IMR-90 (cell line): ENCODE measurements around the gene HS3ST5. TPM values are rescaled to one million over a fixed set of nuclear protein-coding genes. Genes with fewer than 3 reads are reported as not detected.

Experiments
- ATAC-seq: fragments of 200-7000 bp; cut with Tn5 transposase; 2 replicates; pipeline ENCODE4 v1.9.1; 2020; ENCODE audit warnings: low read depth, mild to moderate bottlenecking, moderate library complexity
- BruUV-seq: library from RNA; stranded (reverse); fragments of 400-500 nt; replicated peaks from 2 replicates; lab custom pipeline; 2021; lab: Mats Ljungman, UMichigan
- CTCF ChIA-PET: fragments of 300-600 bp; formaldehyde crosslinking; extraction: SDS; loops from one replicate; lab custom pipeline; 2021; ENCODE audit warnings: antibody characterized with exemption; lab: Yijun Ruan, JAX
- POLR2A ChIA-PET: fragments of 300-600 bp; sonication (Branson Sonifier 250); formaldehyde crosslinking; loops from one replicate; lab custom pipeline; 2022; ENCODE audit warnings: antibody characterized with exemption; ENCODE audit not compliant: unreplicated experiment; lab: Charles Lee
- DNase-seq: peaks from one replicate; pipeline ENCODE4 v3.0.0; 2013
- H2AFZ ChIP-seq: replicated peaks from 2 replicates; pipeline ENCODE3; 2013; ENCODE audit warnings: low read length, mild to moderate bottlenecking; ENCODE audit not compliant: poor library complexity
- H2AK5ac ChIP-seq: 2 replicates; pipeline ENCODE4 v1.6.1; 2013; ENCODE audit warnings: low read depth, low read length, inconsistent platforms
- H2AK9ac ChIP-seq: replicated peaks from 2 replicates; pipeline ENCODE3; 2013; ENCODE audit warnings: mild to moderate bottlenecking, low read depth, low read length, moderate library complexity; ENCODE audit not compliant: poor library complexity
- H2BK120ac ChIP-seq: 2 replicates; pipeline ENCODE4 v1.6.1; 2013; ENCODE audit warnings: low read depth, low read length, inconsistent platforms
- H2BK15ac ChIP-seq: 3 replicates; pipeline ENCODE4 v1.6.1; 2013; ENCODE audit warnings: low read depth, low read length, inconsistent platforms
- H2BK20ac ChIP-seq: 2 replicates; pipeline ENCODE4 v1.6.1; 2013; ENCODE audit warnings: low read depth, mild to moderate bottlenecking, inconsistent platforms, low read length, moderate library complexity
- H2BK5ac ChIP-seq: 2 replicates; pipeline ENCODE4 v1.6.1; 2013; ENCODE audit warnings: mild to moderate bottlenecking, low read depth, low read length, inconsistent platforms; ENCODE audit not compliant: poor library complexity, severe bottlenecking
- H3K14ac ChIP-seq: replicated peaks from 2 replicates; pipeline ENCODE4 v1.6.1; 2013; ENCODE audit warnings: low read depth, low read length, inconsistent platforms
- H3K18ac ChIP-seq: 2 replicates; pipeline ENCODE4 v1.6.1; 2013; ENCODE audit warnings: low read depth, low read length, control low read depth
- H3K23ac ChIP-seq: 2 replicates; pipeline ENCODE4 v1.6.1; 2013; ENCODE audit warnings: low read depth, low read length, inconsistent platforms
- H3K27ac ChIP-seq: 2 replicates; pipeline ENCODE4 v1.5.1; 2013; ENCODE audit warnings: mild to moderate bottlenecking, control low read depth, low read length; ENCODE audit not compliant: insufficient read depth
- H3K27me3 ChIP-seq: 2 replicates; pipeline ENCODE4 v1.6.1; 2013; ENCODE audit warnings: low read length; ENCODE audit not compliant: control insufficient read depth, insufficient read depth
- H3K36me3 ChIP-seq: 2 replicates; pipeline ENCODE4 v1.6.1; 2013; ENCODE audit warnings: low read length, mixed read lengths; ENCODE audit not compliant: control insufficient read depth, insufficient read depth
- H3K4ac ChIP-seq: 2 replicates; pipeline ENCODE4 v1.6.1; 2013; ENCODE audit warnings: low read depth, low read length, inconsistent platforms
- H3K4me1 ChIP-seq: 2 replicates; pipeline ENCODE4 v1.6.1; 2013; ENCODE audit warnings: low read length, mixed read lengths; ENCODE audit not compliant: control insufficient read depth, insufficient read depth
- H3K4me2 ChIP-seq: 2 replicates; pipeline ENCODE4 v1.6.1; 2013; ENCODE audit warnings: low read depth, mild to moderate bottlenecking, control low read depth, low read length, moderate library complexity
- H3K4me3 ChIP-seq: 2 replicates; pipeline ENCODE4 v1.5.1; 2013; ENCODE audit warnings: low read depth, mild to moderate bottlenecking, control low read depth, low read length, moderate library complexity; ENCODE audit not compliant: insufficient read depth
- H3K56ac ChIP-seq: 2 replicates; pipeline ENCODE4 v1.6.1; 2013; ENCODE audit warnings: low read length, inconsistent platforms; ENCODE audit not compliant: insufficient read depth; ENCODE audit errors: extremely low read depth
- H3K79me1 ChIP-seq, 2 experiments: 2 replicates each; pipeline ENCODE4 v1.6.1; 2013; ENCODE audit warnings: low read length in 2 of 2, inconsistent platforms in 1 of 2, low read depth in 1 of 2
- H3K9ac ChIP-seq: 2 replicates; pipeline ENCODE4 v1.6.1; 2013; ENCODE audit warnings: low read depth, low read length, control low read depth
- H3K9me1 ChIP-seq: 2 replicates; pipeline ENCODE4 v1.6.1; 2013; ENCODE audit warnings: low read length, inconsistent platforms; ENCODE audit not compliant: insufficient read depth
- H3K9me3 ChIP-seq: 2 replicates; pipeline ENCODE4 v1.6.1; 2013; ENCODE audit warnings: low read length; ENCODE audit not compliant: control insufficient read depth, insufficient read depth
- H4K20me1 ChIP-seq: 2 replicates; pipeline ENCODE4 v1.6.1; 2013; ENCODE audit warnings: low read length, inconsistent platforms; ENCODE audit not compliant: insufficient read depth
- H4K5ac ChIP-seq: 2 replicates; pipeline ENCODE4 v1.6.1; 2013; ENCODE audit warnings: mild to moderate bottlenecking, low read depth, low read length, control low read depth
- H4K8ac ChIP-seq, 2 experiments: 2 replicates each; pipeline ENCODE4 v1.6.1; 2013; ENCODE audit warnings: low read depth in 2 of 2, low read length in 2 of 2, control low read depth in 1 of 2, inconsistent platforms in 1 of 2
- H4K91ac ChIP-seq: 2 replicates; pipeline ENCODE4 v1.6.1; 2013; ENCODE audit warnings: low read depth, low read length, inconsistent platforms; ENCODE audit not compliant: insufficient read depth
- WGBS, 2 experiments: methylation state at CpG; one replicate each; pipeline versions ENCODE4 v1.1.5 to v1.1.7; 2013; ENCODE audit warnings: missing lambda C conversion rate in 2 of 2; ENCODE audit not compliant: insufficient read length in 1 of 2; ENCODE audit errors: extremely low coverage in 2 of 2; 5-methylcytosine and 5-hydroxymethylcytosine counted together
- dilution Hi-C: fragments of 300-500 bp; cut with HindIII; formaldehyde crosslinking; loops from one replicate; pipeline ENCODE4 v1.14.3; 2018; ENCODE audit warnings: low sequenced_read_pairs; ENCODE audit not compliant: unreplicated experiment
- in situ Hi-C: fragments of 300-500 bp; cut with MboI; formaldehyde crosslinking; loops from 3 replicates; pipeline ENCODE4 v1.14.3; 2019; ENCODE audit warnings: low sequenced_read_pairs, inconsistent platforms, mixed read lengths
- intact Hi-C: fragments of 100-400 bp; cut with micrococcal nuclease; formaldehyde crosslinking; loops from 2 replicates; pipeline ENCODE4 v1.10.0; 2022
- polyA plus RNA-seq, 3 experiments: library from polyadenylated mRNA; depleted of rRNA; stranded (reverse); fragments of >200 nt; gene quantifications; 2 replicates each; pipeline ENCODE4 v1.2.3, GENCODE V29; 2012; ENCODE audit warnings: low replicate concordance in 1 of 3
- total RNA-seq: library from RNA; depleted of rRNA; stranded (reverse); fragments of >200 nt; gene quantifications from 2 replicates; pipeline ENCODE4 v1.2.3, GENCODE V29; 2012
- TF ChIP-seq, protein P1 (sequence below): fragments of 150-350 bp; IDR thresholded peaks from 2 replicates; pipeline ENCODE4 v1.6.1; 2016; ENCODE audit warnings: low read depth, mild to moderate bottlenecking, low read length, moderate library complexity, borderline replicate concordance
- TF ChIP-seq, protein P2 (sequence below): fragments of 150-350 bp; IDR thresholded peaks from 2 replicates; pipeline ENCODE4 v1.6.1; 2017; ENCODE audit warnings: mild to moderate bottlenecking, antibody characterized with exemption, low read length, low read depth

Gene HS3ST5
- total and polyA plus RNA-seq, 2 of the 4 experiments (the other 2 are of a cell fraction): not detected

DNA sequence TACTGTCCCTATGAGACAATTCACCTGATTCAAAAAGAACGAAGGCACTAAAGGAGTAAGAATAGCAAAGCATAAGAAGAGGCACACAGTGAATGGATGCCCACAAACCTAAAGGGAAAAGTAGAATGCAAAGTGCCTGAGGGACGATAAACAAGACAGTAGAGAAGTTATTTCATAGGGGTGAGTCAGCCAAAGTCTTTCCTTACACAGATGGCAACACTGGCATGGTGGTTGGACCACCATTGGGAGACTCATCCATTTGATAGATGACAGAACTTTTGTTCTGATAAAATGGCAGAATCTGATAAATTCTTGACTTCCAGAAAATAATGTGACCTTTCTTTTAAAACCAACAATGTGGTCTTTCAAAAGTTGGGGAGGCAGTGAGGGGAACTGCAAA is 223.8 kb downstream of the HS3ST5 start:
- H4K5ac ChIP-seq: no peak overlapping the region
- dilution Hi-C loops: no loop called here
- no peaks in the 10 kb centered on the region for H3K9me3 ChIP-seq
- no peaks in the 10 kb centered on the region for H3K4me1 ChIP-seq
- H3K4me3 ChIP-seq: no peak overlapping the region
- no peak overlapping the region for H2BK5ac ChIP-seq
- H2BK15ac ChIP-seq: no peak overlapping the region
- H4K8ac ChIP-seq: no peak overlapping the region
- H3K36me3 ChIP-seq: no peaks in the 10 kb centered on the region
- no peak overlapping the region for H4K91ac ChIP-seq
- TF ChIP-seq, protein P1, sequence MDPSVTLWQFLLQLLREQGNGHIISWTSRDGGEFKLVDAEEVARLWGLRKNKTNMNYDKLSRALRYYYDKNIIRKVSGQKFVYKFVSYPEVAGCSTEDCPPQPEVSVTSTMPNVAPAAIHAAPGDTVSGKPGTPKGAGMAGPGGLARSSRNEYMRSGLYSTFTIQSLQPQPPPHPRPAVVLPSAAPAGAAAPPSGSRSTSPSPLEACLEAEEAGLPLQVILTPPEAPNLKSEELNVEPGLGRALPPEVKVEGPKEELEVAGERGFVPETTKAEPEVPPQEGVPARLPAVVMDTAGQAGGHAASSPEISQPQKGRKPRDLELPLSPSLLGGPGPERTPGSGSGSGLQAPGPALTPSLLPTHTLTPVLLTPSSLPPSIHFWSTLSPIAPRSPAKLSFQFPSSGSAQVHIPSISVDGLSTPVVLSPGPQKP: no peak
- TF ChIP-seq, protein P2, sequence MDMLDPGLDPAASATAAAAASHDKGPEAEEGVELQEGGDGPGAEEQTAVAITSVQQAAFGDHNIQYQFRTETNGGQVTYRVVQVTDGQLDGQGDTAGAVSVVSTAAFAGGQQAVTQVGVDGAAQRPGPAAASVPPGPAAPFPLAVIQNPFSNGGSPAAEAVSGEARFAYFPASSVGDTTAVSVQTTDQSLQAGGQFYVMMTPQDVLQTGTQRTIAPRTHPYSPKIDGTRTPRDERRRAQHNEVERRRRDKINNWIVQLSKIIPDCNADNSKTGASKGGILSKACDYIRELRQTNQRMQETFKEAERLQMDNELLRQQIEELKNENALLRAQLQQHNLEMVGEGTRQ: no peak
- H3K18ac ChIP-seq: no peak overlapping the region
- H3K27me3 ChIP-seq: peaks cover 3% of the 10 kb centered on the region
- H2AK9ac ChIP-seq: no peak overlapping the region
- no peak overlapping the region for H3K9ac ChIP-seq
- DNase-seq: no peak
- POLR2A ChIA-PET: no interaction called here
- H3K27ac ChIP-seq: no peak overlapping the region
- H4K20me1 ChIP-seq: no peaks in the 10 kb centered on the region
- H3K4ac ChIP-seq: no peak overlapping the region
- in situ Hi-C loops: no loop called here
- no TSS peak for BruUV-seq
- no peak overlapping the region for H2BK20ac ChIP-seq
- no peaks in the 10 kb centered on the region for H3K79me1 ChIP-seq
- no peaks in the 10 kb centered on the region for H3K9me1 ChIP-seq
- WGBS, 2 experiments: no CpG with 5 or more reads among the region's 2 CpGs
- no peak overlapping the region for H3K4me2 ChIP-seq
- no peak for ATAC-seq
- CTCF ChIA-PET: no interaction called here
- H2AK5ac ChIP-seq: no peak overlapping the region
- H3K56ac ChIP-seq: no peak overlapping the region
- H3K23ac ChIP-seq: no peak overlapping the region
- H2AFZ ChIP-seq: no peak overlapping the region
- H3K14ac ChIP-seq: no peak overlapping the region
- H2BK120ac ChIP-seq: no peak overlapping the region
- intact Hi-C loops: no loop called here
